Fibroblast of the aortic adventitia (primary cell): ENCODE data around the gene MGAT3. TPM values are rescaled to one million over a fixed set of nuclear protein-coding genes. Genes with fewer than 3 reads are reported as not detected.

Experiments
- DNase-seq: peaks from one replicate; pipeline ENCODE4 v3.0.0-alpha.2; 2010; ENCODE audit warnings: low read depth
- H3K4me3 ChIP-seq: 2 replicates; pipeline ENCODE4 v1.5.1; 2011; ENCODE audit warnings: low read depth, mild to moderate bottlenecking, control low read depth, low read length, moderate library complexity
- CTCF ChIP-seq: IDR thresholded peaks from 2 replicates; pipeline ENCODE4 v1.5.1; 2011; ENCODE audit warnings: mild to moderate bottlenecking, low read length, control low read depth, inconsistent platforms; ENCODE audit not compliant: insufficient read depth
- total RNA-seq: library from RNA; depleted of rRNA; stranded (reverse); fragments of >200 nt; gene quantifications from 2 replicates; pipeline ENCODE4 v1.2.3, GENCODE V29; 2012; ENCODE audit warnings: low replicate concordance

Gene MGAT3
- total RNA-seq, 1 donor, result 0.27 TPM

GRCh38 chr22:39475337-39475736 is 18.5 kb downstream of the MGAT3 start:
- no peak for TF ChIP-seq CTCF
- DNase-seq, result no peak
- H3K4me3 ChIP-seq, result no peak overlapping the region

- no peak for TF ChIP-seq CTCF
- H3K4me3 ChIP-seq, result no peak overlapping the region
- no peak for DNase-seq
These were observed 19.1 kb downstream of the MGAT3 start for GRCh38 chr22:39475902-39476301.

- DNase-seq, result no peak
- no peak overlapping the region for H3K4me3 ChIP-seq
- no peak for TF ChIP-seq CTCF
These were observed 19.9 kb downstream of the MGAT3 start for GRCh38 chr22:39476664-39477063.

GRCh38 chr22:39477542-39477941 is 20.7 kb downstream of the MGAT3 start:
- DNase-seq, result no peak
- no peak overlapping the region for H3K4me3 ChIP-seq
- TF ChIP-seq CTCF, result no peak

GRCh38 chr22:39478441-39478850 is 21.6 kb downstream of the MGAT3 start:
- no peak for DNase-seq
- no peak for TF ChIP-seq CTCF
- no peak overlapping the region for H3K4me3 ChIP-seq

- no peak for TF ChIP-seq CTCF
- no peak for DNase-seq
- no peak overlapping the region for H3K4me3 ChIP-seq
These were observed 22.4 kb downstream of the MGAT3 start for GRCh38 chr22:39479254-39479653.

GRCh38 chr22:39480557-39480956 is 23.7 kb downstream of the MGAT3 start:
- H3K4me3 ChIP-seq, result no peak overlapping the region
- TF ChIP-seq CTCF, result no peak
- DNase-seq, result no peak
